Astrocyte (in vitro differentiated cells and primary cell): ENCODE results near the gene DNAH5. TPM values are rescaled to one million over a fixed set of nuclear protein-coding genes. Genes with fewer than 3 reads are reported as not detected.

Source experiments
- DNase-seq: peaks from one replicate; pipeline ENCODE4 v3.0.0-alpha.2; 2010; ENCODE audit warnings: low read depth
- FAIRE-seq: peaks from 2 replicates; lab custom pipeline; 2011; peaks lifted over from hg19 to GRCh38; lab: Jason Lieb, UNC
- H2AFZ ChIP-seq: 2 replicates; pipeline ENCODE4 v1.6.0; 2012; ENCODE audit warnings: low read depth, low read length, inconsistent platforms
- H3K27ac ChIP-seq: 2 replicates; pipeline ENCODE4 v1.5.1; 2011; ENCODE audit warnings: low read depth, low read length, inconsistent platforms
- H3K27me3 ChIP-seq: 2 replicates; pipeline ENCODE4 v1.6.0; 2011; ENCODE audit warnings: low read length, inconsistent platforms; ENCODE audit not compliant: insufficient read depth
- H3K36me3 ChIP-seq: 2 replicates; pipeline ENCODE4 v1.5.1; 2011; ENCODE audit warnings: low read length, inconsistent platforms; ENCODE audit not compliant: insufficient read depth
- H3K4me1 ChIP-seq: 2 replicates; pipeline ENCODE4 v1.5.1; 2011; ENCODE audit warnings: low read length, inconsistent platforms; ENCODE audit not compliant: insufficient read depth
- H3K4me2 ChIP-seq: 2 replicates; pipeline ENCODE4 v1.6.0; 2012; ENCODE audit warnings: low read length, inconsistent platforms
- H3K4me3 ChIP-seq: 2 replicates; pipeline ENCODE4 v1.5.1; 2011; ENCODE audit warnings: low read depth, mild to moderate bottlenecking, low read length, inconsistent platforms; ENCODE audit not compliant: insufficient read depth
- H3K79me2 ChIP-seq: 2 replicates; pipeline ENCODE4 v1.6.0; 2012; ENCODE audit warnings: mild to moderate bottlenecking, low read length, inconsistent platforms; ENCODE audit not compliant: insufficient read depth
- H3K9ac ChIP-seq: 2 replicates; pipeline ENCODE4 v1.6.0; 2012; ENCODE audit warnings: mild to moderate bottlenecking, low read length, inconsistent platforms
- H3K9me3 ChIP-seq: 2 replicates; pipeline ENCODE4 v1.5.1; 2012; ENCODE audit warnings: low read depth, mild to moderate bottlenecking, low read length, inconsistent platforms; ENCODE audit not compliant: insufficient read depth
- H4K20me1 ChIP-seq: 2 replicates; pipeline ENCODE4 v1.6.0; 2012; ENCODE audit warnings: low read length, inconsistent platforms; ENCODE audit not compliant: insufficient read depth
- H3K27ac Mint-ChIP-seq: one replicate; pipeline ENCODE4 v1.8.0; 2021; ENCODE audit warnings: mild to moderate bottlenecking, mixed read lengths; ENCODE audit not compliant: unreplicated experiment
- H3K27me3 Mint-ChIP-seq: one replicate; pipeline ENCODE4 v1.8.0; 2021; ENCODE audit warnings: low read depth, mixed read lengths; ENCODE audit not compliant: unreplicated experiment
- H3K36me3 Mint-ChIP-seq: one replicate; pipeline ENCODE4 v1.8.0; 2021; ENCODE audit warnings: low read depth, mixed read lengths; ENCODE audit not compliant: unreplicated experiment
- H3K4me1 Mint-ChIP-seq: one replicate; pipeline ENCODE4 v1.8.0; 2021; ENCODE audit warnings: low read depth, mixed read lengths; ENCODE audit not compliant: unreplicated experiment
- H3K4me3 Mint-ChIP-seq: one replicate; pipeline ENCODE4 v1.8.0; 2021; ENCODE audit warnings: mild to moderate bottlenecking, moderate library complexity, mixed read lengths; ENCODE audit not compliant: unreplicated experiment
- H3K9me3 Mint-ChIP-seq: one replicate; pipeline ENCODE4 v1.8.0; 2021; ENCODE audit warnings: mild to moderate bottlenecking, mixed read lengths; ENCODE audit not compliant: unreplicated experiment
- CTCF ChIP-seq: IDR thresholded peaks from 2 replicates; pipeline ENCODE4 v1.5.1; 2011; ENCODE audit warnings: low read depth, mild to moderate bottlenecking, inconsistent platforms, low read length, moderate library complexity; ENCODE audit not compliant: insufficient read depth
- EZH2 ChIP-seq: IDR thresholded peaks from 2 replicates; pipeline ENCODE4 v1.6.1; 2012; ENCODE audit warnings: mild to moderate bottlenecking, low read length, inconsistent platforms; ENCODE audit not compliant: insufficient read depth
- total RNA-seq: library from RNA; stranded (reverse); gene quantifications from 2 replicates; pipeline ENCODE4 v1.2.1, GENCODE V29; 2021

Gene DNAH5
- total RNA-seq, 1 donor from 2014 or later = 3.4 TPM

- Histone ChIP-seq H3K9ac (no peak overlapping the region), H3K4me1 (no peaks in the 10 kb centered on the region), H3K79me2 (no peaks in the 10 kb centered on the region), H2AFZ (no peak overlapping the region), H3K27me3 (no peaks in the 10 kb centered on the region), H4K20me1 (no peaks in the 10 kb centered on the region), H3K4me3 (no peak overlapping the region), H3K27ac (no peak overlapping the region), H3K36me3 (no peaks in the 10 kb centered on the region), H3K9me3 (no peaks in the 10 kb centered on the region), H3K4me2 (no peak overlapping the region)
- H3K4me1 Mint-ChIP-seq = no peaks in the 10 kb centered on the region
- FAIRE-seq (no peak), DNase-seq (no peak)
- peaks cover 2% of the 10 kb centered on the region for H3K36me3 Mint-ChIP-seq
- no peak overlapping the region for H3K27ac Mint-ChIP-seq
- H3K4me3 Mint-ChIP-seq = no peak overlapping the region
- peaks cover 4% of the 10 kb centered on the region for H3K9me3 Mint-ChIP-seq
- TF ChIP-seq EZH2 = no peak
- TF ChIP-seq CTCF = no peak
- no peaks in the 10 kb centered on the region for H3K27me3 Mint-ChIP-seq
These were observed 268.0 kb downstream of the DNAH5 start for GRCh38 chr5:13676531-13676930.

DNA sequence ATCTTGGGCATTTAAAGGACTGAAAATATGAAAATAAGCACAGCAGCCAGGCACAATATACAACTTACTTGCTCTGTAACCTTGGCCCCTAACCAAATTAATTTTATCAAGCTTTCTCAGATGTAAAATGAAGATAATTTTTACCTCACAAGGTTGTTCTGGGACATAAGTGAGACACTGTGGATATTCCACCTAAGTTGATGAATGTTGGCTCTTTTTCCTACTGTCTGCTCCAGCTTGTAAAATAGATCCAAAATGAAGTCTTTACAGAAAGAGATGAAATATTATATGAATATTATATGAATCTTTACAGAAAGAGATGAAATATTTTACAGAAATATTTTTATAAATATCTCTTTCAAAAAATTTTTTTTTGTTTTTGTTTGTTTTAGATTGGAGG lies 270.1 kb downstream of the DNAH5 start:
- Histone ChIP-seq H4K20me1 (no peaks in the 10 kb centered on the region), H3K27ac (no peak overlapping the region), H3K4me2 (no peak overlapping the region), H3K4me1 (no peaks in the 10 kb centered on the region), H3K9ac (no peak overlapping the region), H3K4me3 (no peak overlapping the region), H3K36me3 (no peaks in the 10 kb centered on the region), H3K79me2 (no peaks in the 10 kb centered on the region), H3K9me3 (no peaks in the 10 kb centered on the region), H3K27me3 (no peaks in the 10 kb centered on the region), H2AFZ (no peak overlapping the region)
- Mint-ChIP-seq H3K9me3 (peaks cover 4% of the 10 kb centered on the region), H3K36me3 (peaks cover 2% of the 10 kb centered on the region), H3K27ac (no peak overlapping the region), H3K4me1 (no peaks in the 10 kb centered on the region), H3K27me3 (no peaks in the 10 kb centered on the region), H3K4me3 (no peak overlapping the region)
- TF ChIP-seq EZH2 = no peak
- no peak for TF ChIP-seq CTCF
- FAIRE-seq (no peak), DNase-seq (no peak)

DNA sequence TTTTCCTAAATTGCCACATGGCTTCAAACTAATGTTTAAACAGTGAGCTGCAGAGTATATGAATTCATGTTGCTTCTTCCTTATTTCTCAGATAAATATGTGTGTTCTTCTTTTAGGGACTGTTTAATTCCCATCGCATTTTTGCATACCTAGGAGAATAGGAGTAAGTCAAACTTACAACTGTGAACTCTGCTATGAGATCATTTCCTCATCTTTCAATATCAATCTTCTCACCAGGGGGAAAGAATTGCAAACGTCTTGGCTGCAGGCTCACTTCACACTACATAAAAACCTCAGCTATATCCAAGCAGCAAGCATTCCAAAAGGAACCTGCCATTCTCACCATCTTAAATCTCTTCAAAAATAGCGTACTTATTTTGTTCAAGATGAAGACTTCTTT lies 271.0 kb downstream of the DNAH5 start:
- peaks cover 4% of the 10 kb centered on the region for H3K9me3 Mint-ChIP-seq
- no peaks in the 10 kb centered on the region for H3K4me1 Mint-ChIP-seq
- no peaks in the 10 kb centered on the region for H3K27me3 ChIP-seq
- no peaks in the 10 kb centered on the region for H3K79me2 ChIP-seq
- no peak overlapping the region for H3K4me3 Mint-ChIP-seq
- TF ChIP-seq EZH2 (no peak), CTCF (no peak)
- peaks cover 2% of the 10 kb centered on the region for H3K36me3 Mint-ChIP-seq
- H3K4me1 ChIP-seq = no peaks in the 10 kb centered on the region
- H3K4me2 ChIP-seq = no peak overlapping the region
- no peak for FAIRE-seq
- H3K4me3 ChIP-seq = no peak overlapping the region
- H3K27me3 Mint-ChIP-seq = no peaks in the 10 kb centered on the region
- H3K27ac Mint-ChIP-seq = no peak overlapping the region
- no peak overlapping the region for H3K27ac ChIP-seq
- H3K9ac ChIP-seq = no peak overlapping the region
- H3K36me3 ChIP-seq = no peaks in the 10 kb centered on the region
- H4K20me1 ChIP-seq = no peaks in the 10 kb centered on the region
- no peaks in the 10 kb centered on the region for H3K9me3 ChIP-seq
- DNase-seq = no peak
- H2AFZ ChIP-seq = no peak overlapping the region
